GM12878 (cell line): ENCODE results near the gene TMPRSS9. TPM values are rescaled to one million over a fixed set of nuclear protein-coding genes. Genes with fewer than 3 reads are reported as not detected.

ENCODE experiments used
- E4F1 ChIP-seq: fragments of 450-650 bp; IDR thresholded peaks from 2 replicates; pipeline ENCODE4 v1.6.1; 2018; ENCODE audit warnings: borderline replicate concordance, mild to moderate bottlenecking; ENCODE audit not compliant: partially characterized antibody
- IRF4 ChIP-seq: IDR thresholded peaks from 2 replicates; pipeline ENCODE4 v1.6.1; 2011; ENCODE audit warnings: low read depth, low read length
- LARP7 ChIP-seq: fragments of 450-650 bp; IDR thresholded peaks from 2 replicates; pipeline ENCODE4 v1.6.1; 2017; ENCODE audit warnings: mild to moderate bottlenecking
- PRDM15 ChIP-seq: fragments of 450-650 bp; formaldehyde crosslinking; IDR thresholded peaks from 2 replicates; pipeline ENCODE4 v1.4.0; 2020; ENCODE audit warnings: mild to moderate bottlenecking, moderate library complexity
- TCF7 ChIP-seq: IDR thresholded peaks from 2 replicates; pipeline ENCODE4 v1.6.1; 2014; ENCODE audit warnings: antibody characterized with exemption, borderline replicate concordance
- ZNF622 ChIP-seq: fragments of 450-650 bp; IDR thresholded peaks from 2 replicates; pipeline ENCODE4 v1.6.1; 2017; ENCODE audit warnings: mild to moderate bottlenecking, inconsistent platforms
- polyA plus RNA-seq, 11 experiments: library from polyadenylated mRNA; depleted of rRNA in 4 of 11; unstranded in 6 of 11; stranded (reverse) in 5 of 11; fragments of >200 nt; fragmentation: Nextera tagmentation in 4 of 11; fragmentation: Illumina TruSeq in 1 of 11; extraction: Ambion mirVana in 4 of 11; extraction: Trizol in 1 of 11; gene quantifications; 1 replicate in 1 of 11; 2 replicates in 10 of 11; pipeline versions ENCODE4 v1.2.1 to v1.2.3, GENCODE V29; 2011 to 2016; ENCODE audit warnings: inconsistent platforms in 2 of 11, missing spikeins in 2 of 11, low read depth in 1 of 11
- total RNA-seq, 4 experiments: library from RNA; depleted of rRNA in 3 of 4; stranded (reverse); fragments of >200 nt in 3 of 4; fragmentation: Illumina TruSeq in 1 of 4; extraction: Trizol in 1 of 4; gene quantifications; 2 replicates each; pipeline versions ENCODE4 v1.2.1 to v1.2.3, GENCODE V29; 2013 to 2021
- TF ChIP-seq, protein P1 (sequence below): fragments of 450-650 bp; formaldehyde crosslinking; IDR thresholded peaks from 2 replicates; pipeline ENCODE4 v1.4.0; 2022; ENCODE audit warnings: mild to moderate bottlenecking, moderate library complexity
- TF ChIP-seq, protein P2 (sequence below): fragments of 150-350 bp; IDR thresholded peaks from 2 replicates; pipeline ENCODE4 v1.6.1; 2016; ENCODE audit warnings: low read depth, low read length
- TF ChIP-seq, protein P3 (sequence below): IDR thresholded peaks from 2 replicates; pipeline ENCODE4 v1.6.1; 2012; ENCODE audit warnings: low read depth, low read length, improper control_type of control experiment
- TF ChIP-seq, protein P4 (sequence below): fragments of 450-650 bp; IDR thresholded peaks from 2 replicates; pipeline ENCODE4 v1.6.1; 2016; ENCODE audit warnings: mild to moderate bottlenecking

TMPRSS9 gene
- total and polyA plus RNA-seq, 10 of the 15 experiments (the other 5 are each of a cell fraction or from before 2014, with no cell fraction given), result 0.24 TPM; not detected in 9

DNA sequence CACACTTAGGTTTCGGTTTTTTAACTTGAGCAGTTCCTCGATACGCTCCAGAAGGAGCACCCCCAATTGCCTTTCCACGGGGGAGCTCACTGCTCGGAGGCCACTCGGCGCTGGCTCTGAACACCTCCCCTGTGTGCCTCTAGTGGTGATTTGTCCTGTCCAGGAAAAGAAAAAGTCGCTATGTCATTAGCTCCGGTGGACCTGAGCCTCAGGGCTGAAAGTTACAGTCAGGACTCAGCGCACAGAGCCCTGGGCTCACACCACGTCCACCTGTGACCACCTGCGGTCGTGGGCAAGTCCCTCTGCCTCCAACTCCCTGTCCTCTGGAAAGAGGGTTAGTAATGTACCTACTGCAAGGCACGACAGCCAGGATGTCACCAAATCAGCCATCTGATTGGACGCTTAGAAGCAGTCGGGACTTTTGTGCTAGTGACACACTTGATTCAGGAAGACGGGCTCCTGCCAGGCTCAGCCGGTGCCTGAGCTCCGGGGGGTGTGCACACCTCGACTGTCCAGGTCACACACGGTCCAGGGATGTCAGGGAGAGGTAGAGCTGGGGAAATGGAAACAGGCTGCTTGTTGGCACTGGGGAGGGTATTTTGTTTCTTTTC lies 3.9 kb upstream of the TMPRSS9 start (continued):
- no peak for TF ChIP-seq E4F1
- TF ChIP-seq, protein P1, sequence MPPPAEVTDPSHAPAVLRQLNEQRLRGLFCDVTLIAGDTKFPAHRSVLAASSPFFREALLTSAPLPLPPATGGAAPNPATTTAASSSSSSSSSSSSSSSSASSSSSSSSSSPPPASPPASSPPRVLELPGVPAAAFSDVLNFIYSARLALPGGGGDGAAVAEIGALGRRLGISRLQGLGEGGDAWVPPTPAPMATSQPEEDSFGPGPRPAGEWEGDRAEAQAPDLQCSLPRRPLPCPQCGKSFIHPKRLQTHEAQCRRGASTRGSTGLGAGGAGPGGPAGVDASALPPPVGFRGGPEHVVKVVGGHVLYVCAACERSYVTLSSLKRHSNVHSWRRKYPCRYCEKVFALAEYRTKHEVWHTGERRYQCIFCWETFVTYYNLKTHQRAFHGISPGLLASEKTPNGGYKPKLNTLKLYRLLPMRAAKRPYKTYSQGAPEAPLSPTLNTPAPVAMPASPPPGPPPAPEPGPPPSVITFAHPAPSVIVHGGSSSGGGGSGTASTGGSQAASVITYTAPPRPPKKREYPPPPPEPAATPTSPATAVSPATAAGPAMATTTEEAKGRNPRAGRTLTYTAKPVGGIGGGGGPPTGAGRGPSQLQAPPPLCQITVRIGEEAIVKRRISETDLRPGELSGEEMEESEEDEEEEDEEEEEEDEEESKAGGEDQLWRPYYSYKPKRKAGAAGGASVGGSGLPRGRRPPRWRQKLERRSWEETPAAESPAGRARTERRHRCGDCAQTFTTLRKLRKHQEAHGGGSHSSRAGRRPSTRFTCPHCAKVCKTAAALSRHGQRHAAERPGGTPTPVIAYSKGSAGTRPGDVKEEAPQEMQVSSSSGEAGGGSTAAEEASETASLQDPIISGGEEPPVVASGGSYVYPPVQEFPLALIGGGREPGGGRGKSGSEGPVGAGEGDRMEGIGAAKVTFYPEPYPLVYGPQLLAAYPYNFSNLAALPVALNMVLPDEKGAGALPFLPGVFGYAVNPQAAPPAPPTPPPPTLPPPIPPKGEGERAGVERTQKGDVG, result no peak
- no peak for TF ChIP-seq IRF4
- TF ChIP-seq, protein P2, sequence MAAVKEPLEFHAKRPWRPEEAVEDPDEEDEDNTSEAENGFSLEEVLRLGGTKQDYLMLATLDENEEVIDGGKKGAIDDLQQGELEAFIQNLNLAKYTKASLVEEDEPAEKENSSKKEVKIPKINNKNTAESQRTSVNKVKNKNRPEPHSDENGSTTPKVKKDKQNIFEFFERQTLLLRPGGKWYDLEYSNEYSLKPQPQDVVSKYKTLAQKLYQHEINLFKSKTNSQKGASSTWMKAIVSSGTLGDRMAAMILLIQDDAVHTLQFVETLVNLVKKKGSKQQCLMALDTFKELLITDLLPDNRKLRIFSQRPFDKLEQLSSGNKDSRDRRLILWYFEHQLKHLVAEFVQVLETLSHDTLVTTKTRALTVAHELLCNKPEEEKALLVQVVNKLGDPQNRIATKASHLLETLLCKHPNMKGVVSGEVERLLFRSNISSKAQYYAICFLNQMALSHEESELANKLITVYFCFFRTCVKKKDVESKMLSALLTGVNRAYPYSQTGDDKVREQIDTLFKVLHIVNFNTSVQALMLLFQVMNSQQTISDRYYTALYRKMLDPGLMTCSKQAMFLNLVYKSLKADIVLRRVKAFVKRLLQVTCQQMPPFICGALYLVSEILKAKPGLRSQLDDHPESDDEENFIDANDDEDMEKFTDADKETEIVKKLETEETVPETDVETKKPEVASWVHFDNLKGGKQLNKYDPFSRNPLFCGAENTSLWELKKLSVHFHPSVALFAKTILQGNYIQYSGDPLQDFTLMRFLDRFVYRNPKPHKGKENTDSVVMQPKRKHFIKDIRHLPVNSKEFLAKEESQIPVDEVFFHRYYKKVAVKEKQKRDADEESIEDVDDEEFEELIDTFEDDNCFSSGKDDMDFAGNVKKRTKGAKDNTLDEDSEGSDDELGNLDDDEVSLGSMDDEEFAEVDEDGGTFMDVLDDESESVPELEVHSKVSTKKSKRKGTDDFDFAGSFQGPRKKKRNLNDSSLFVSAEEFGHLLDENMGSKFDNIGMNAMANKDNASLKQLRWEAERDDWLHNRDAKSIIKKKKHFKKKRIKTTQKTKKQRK, result no peak
- no peak for TF ChIP-seq ZNF622
- TF ChIP-seq LARP7, result no peak
- no peak for TF ChIP-seq PRDM15 (CRISPR knock-in tag)
- TF ChIP-seq, protein P3, sequence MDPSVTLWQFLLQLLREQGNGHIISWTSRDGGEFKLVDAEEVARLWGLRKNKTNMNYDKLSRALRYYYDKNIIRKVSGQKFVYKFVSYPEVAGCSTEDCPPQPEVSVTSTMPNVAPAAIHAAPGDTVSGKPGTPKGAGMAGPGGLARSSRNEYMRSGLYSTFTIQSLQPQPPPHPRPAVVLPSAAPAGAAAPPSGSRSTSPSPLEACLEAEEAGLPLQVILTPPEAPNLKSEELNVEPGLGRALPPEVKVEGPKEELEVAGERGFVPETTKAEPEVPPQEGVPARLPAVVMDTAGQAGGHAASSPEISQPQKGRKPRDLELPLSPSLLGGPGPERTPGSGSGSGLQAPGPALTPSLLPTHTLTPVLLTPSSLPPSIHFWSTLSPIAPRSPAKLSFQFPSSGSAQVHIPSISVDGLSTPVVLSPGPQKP, result no peak
- TF ChIP-seq TCF7, result no peak
- TF ChIP-seq, protein P4, sequence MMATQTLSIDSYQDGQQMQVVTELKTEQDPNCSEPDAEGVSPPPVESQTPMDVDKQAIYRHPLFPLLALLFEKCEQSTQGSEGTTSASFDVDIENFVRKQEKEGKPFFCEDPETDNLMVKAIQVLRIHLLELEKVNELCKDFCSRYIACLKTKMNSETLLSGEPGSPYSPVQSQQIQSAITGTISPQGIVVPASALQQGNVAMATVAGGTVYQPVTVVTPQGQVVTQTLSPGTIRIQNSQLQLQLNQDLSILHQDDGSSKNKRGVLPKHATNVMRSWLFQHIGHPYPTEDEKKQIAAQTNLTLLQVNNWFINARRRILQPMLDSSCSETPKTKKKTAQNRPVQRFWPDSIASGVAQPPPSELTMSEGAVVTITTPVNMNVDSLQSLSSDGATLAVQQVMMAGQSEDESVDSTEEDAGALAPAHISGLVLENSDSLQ, result no peak
- TF ChIP-seq, all 136 proteins: peak for 0
